Stimulated activated CD8-positive, alpha-beta memory T cell treated with anti-CD3 and anti-CD28 coated beads, Interleukin-15, amount 100 ng/mL, for 4 hours (primary cell): Measurements from ENCODE around the gene INHBE.
"Not testable (repeated sequence)": the region's sequence is repeated elsewhere in the genome, so short reads cannot be mapped to it uniquely, and the experiment has no call there.

Source experiments
- DNase-seq, 2 donors: peaks; one replicate each; pipeline ENCODE4 v3.0.0-alpha.2; 2020; ENCODE audit warnings: low read depth in 2 of 2

INHBE gene

GRCh38 chr12:57476162-57476992, 21.3 kb downstream of the INHBE start:
- peak in 1 of 2 donors; percentile 48 for DNase-seq

GRCh38 chr12:57476993-57477709, 22.0 kb downstream of the INHBE start:
- DNase-seq: no peak

DNA sequence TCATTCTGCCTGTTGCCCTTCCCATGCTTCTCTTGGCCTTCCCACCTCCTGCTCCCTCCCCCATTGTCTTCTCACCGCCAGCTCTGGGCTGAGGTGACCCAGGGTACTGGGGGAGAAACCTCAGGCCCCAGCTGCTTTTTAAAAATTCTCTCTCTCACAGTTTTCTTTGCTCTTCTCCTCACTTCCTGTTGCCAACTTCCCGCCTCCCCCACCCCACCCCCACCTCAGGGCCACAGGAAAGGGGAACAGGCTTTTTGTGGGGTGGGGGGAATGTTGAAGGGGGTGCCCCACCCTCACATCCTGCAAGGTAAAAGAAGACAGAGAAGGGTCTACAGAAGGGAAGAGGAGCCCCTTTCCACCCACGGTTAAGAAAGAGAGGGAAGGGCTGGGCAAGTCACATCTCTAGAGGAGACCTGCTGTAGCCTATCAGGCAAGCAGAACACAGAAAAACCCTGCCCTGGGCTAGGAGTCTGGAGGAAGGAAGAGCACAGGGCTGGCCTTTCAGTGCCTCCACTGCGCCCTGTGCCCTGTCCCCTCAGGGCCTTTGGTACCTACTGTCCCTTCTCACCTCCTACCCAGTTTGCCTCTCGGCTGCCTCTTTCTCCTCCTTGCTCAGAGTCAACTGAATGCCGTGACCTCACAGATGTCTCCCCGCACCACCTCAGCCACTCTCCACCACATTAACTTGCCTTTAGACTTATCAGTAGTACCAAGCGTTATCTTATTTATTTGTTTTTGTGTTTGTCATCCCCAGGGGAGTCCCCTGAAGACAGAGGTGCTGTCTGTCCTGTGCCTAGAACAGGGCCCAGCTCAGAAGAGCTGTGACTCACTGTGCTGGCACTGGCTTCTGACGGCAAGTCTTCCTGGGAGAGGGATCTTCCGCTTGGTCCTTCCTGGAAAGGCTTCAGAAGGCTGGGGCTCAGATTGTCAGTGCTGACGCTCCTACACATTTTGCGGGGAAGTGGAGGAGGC, 22.9 kb downstream of the INHBE start:
- DNase-seq: no peak

DNA sequence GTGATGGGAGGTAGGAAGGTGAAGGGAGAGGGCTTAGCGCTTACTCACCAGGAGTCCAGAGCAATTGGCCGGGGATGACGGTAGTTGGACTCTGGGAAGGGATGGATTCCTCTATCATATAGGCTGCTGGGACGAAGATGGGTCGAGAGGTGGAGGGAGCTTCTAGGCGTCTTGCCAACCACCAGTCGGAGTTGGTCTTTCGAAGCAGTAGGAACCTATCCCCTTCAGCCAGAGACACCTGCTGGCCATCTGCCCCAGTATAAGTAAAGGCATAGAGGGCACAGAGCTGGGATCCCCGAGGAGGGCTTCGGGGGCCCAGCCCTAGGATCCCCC, 23.9 kb downstream of the INHBE start:
- no peak for DNase-seq

GRCh38 chr12:57479376-57480115, 24.4 kb downstream of the INHBE start, which contains the start of gene ARHGAP9:
Gene ARHGAP9, minus strand, starts transcription at chr12:57479866. Its CDS starts 460 bp downstream, at chr12:57479406.
- DNase-seq: no peak

- DNase-seq: no peak
Observed at GRCh38 chr12:57481671-57482070, 26.6 kb downstream of the INHBE start.

GRCh38 chr12:57483466-57483865, 28.4 kb downstream of the INHBE start:
- no peak for DNase-seq

DNA sequence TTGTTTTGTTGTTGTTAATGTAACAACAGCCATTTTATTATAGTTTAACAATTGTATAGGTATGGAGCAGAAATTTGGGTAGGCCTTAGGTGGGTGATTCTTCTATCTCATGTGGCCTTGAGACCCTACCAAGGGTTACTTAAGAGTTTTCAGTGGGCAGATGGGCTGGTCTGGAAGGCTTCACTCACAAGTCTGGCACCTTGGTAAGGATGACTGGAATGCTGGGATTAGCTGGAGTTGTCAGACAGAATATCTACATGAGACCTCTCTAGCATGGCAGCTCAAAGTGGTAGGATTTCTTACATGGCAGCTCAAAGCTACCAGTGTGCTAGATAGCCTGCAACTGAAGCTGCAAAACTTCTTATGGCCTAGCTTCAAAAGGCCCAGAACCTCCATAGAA, 30.6 kb downstream of the INHBE start:
- DNase-seq: no peak

- DNase-seq: no peak
Observed at GRCh38 chr12:57487055-57487596, 32.0 kb downstream of the INHBE start.

GRCh38 chr12:57487597-57488401, 32.7 kb downstream of the INHBE start, which contains the start of gene MARS1:
Gene MARS1, plus strand, starts transcription at chr12:57488068. Its CDS starts 23 bp downstream, at chr12:57488091.
- DNase-seq: peak; percentile 81 to 88

- no peak for DNase-seq
Observed at GRCh38 chr12:57488402-57489156, 33.5 kb downstream of the INHBE start.

- no peak for DNase-seq
Observed at GRCh38 chr12:57489157-57489641, 34.1 kb downstream of the INHBE start.

DNA sequence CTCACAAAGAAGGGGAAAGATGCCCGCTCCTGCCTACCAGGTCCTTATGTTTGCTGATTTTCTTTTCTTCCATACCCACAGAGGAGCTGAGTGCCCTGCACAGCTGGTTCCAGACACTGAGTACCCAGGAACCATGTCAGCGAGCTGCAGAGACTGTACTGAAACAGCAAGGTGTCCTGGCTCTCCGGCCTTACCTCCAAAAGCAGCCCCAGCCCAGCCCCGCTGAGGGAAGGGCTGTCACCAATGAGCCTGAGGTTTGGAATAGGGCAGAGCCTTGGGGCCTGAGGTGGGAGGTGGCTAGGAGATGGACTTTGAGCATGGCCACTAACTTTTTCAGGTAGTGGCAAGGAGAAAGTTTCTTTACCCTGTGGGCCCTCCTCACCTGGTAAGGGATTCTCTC, 35.0 kb downstream of the INHBE start:
- no peak for DNase-seq

DNA sequence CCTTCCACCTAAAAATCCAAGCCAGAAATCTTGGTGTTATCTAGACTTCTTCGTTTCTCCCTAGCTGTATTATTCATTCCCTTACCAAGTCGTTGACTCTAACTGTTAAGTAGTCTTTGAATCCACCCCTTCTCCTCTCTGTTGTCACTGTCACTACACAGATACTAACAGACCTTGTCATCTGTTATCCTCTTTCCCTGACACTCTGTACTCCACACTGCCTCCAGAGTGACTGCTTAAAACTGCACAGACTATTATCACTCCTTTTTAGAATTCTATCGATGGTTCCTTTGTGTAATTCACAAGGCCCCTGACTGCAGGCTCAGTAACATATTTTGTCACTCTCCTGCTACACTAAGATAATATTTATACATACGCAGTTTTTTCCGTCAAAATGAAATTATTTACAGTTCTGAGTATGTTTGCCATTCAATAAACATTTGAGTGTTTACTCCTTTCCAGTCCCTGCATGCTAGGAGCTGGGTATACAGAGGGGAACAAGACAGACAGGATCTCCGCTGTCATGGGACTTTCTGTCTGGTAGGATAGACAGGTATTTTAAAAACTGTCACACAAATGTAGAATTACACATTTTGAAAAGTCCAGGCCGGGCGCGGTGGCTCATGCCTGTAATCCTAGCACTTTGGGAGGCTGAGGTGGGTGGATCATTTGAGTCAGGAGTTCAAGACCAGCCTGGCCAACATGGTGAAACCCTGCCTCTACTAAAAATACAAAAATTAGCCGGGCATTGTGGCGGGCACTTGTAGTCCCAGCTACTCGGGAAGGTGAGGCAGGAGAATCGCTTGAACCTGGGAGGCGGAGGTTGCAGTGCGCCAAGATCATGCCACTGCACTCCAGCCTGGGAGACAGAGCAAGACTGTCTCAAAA, 36.5 kb downstream of the INHBE start:
- DNase-seq: no peak

- DNase-seq: not testable (repeated sequence)
Observed at GRCh38 chr12:57495051-57495701, 40.1 kb downstream of the INHBE start.

DNA sequence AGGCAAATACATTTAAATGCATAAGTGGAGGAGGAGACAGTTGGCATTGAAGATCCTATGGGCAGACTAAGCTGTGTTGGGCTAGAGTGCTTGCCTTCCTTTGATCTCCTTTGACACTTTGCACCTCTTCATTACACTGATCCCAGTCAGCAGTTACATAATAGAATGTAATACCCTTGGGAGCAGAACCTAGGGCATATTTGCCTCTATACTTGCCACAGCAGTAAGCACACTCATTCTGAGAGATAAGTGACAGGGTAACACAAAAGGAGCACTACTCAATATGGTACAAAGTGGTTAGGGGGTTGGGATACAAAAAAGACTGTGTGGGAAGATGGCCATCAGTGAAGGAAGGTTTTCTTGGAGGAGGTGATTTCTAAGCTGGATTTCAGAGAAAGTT, 41.7 kb downstream of the INHBE start:
- DNase-seq: no peak
